Activated CD4-positive, CD25-positive, alpha-beta regulatory T cell treated with anti-CD3 and anti-CD28 coated beads, Interleukin-2, amount 50 U/mL, for 24 hours (primary cell): Measurements from ENCODE around the gene IFITM5.

Experiments used
- ATAC-seq, 2 donors: fragments of 150-1000 bp; cut with Tn5 transposase; one replicate each; pipeline ENCODE4 v1.10.0; 2021; ENCODE audit warnings: mild to moderate bottlenecking in 1 of 2, moderate library complexity in 1 of 2

The IFITM5 gene

GRCh38 chr11:257766-258493 lies 41.4 kb downstream of the IFITM5 start:
- ATAC-seq: no peak

GRCh38 chr11:256952-257737 lies 42.2 kb downstream of the IFITM5 start:
- ATAC-seq: no peak

GRCh38 chr11:255816-256215 lies 43.5 kb downstream of the IFITM5 start:
- ATAC-seq: no peak

GRCh38 chr11:255176-255575 lies 44.1 kb downstream of the IFITM5 start:
- no peak for ATAC-seq

- no peak for ATAC-seq
Measured at GRCh38 chr11:253886-254270, 45.4 kb downstream of the IFITM5 start.

- ATAC-seq: no peak
Measured at GRCh38 chr11:253160-253885, 46.0 kb downstream of the IFITM5 start.

GRCh38 chr11:252666-253065 lies 46.7 kb downstream of the IFITM5 start:
- no peak for ATAC-seq

GRCh38 chr11:251550-251949 lies 47.8 kb downstream of the IFITM5 start:
- no peak for ATAC-seq

- peak; percentile 84 to 86 for ATAC-seq
Measured at GRCh38 chr11:250740-251299, 48.5 kb downstream of the IFITM5 start.

GRCh38 chr11:250274-250673 lies 49.1 kb downstream of the IFITM5 start:
- ATAC-seq: no peak

- ATAC-seq: no peak
Measured at GRCh38 chr11:249062-249461, 50.3 kb downstream of the IFITM5 start.
